Keratinocyte (primary cell): ENCODE results near the gene CFAP20DC. TPM values are rescaled to one million over a fixed set of nuclear protein-coding genes. Genes with fewer than 3 reads are reported as not detected.

Experiments used
- DNase-seq: peaks from one replicate; pipeline ENCODE4 v3.0.0-alpha.2; 2011; ENCODE audit warnings: low read depth, missing footprints, low spot score
- FAIRE-seq: peaks from 2 replicates; lab custom pipeline; 2011; peaks lifted over from hg19 to GRCh38; lab: Jason Lieb, UNC
- H2AFZ ChIP-seq: 2 replicates; pipeline ENCODE4 v1.6.0; 2012; ENCODE audit warnings: low read length, control low read depth, inconsistent platforms; ENCODE audit not compliant: control insufficient read depth
- H3K27ac ChIP-seq: 2 replicates; pipeline ENCODE4 v1.5.1; 2011; ENCODE audit warnings: low read length; ENCODE audit not compliant: control insufficient read depth, insufficient read depth
- H3K27me3 ChIP-seq: 3 replicates; pipeline ENCODE4 v1.6.0; 2011; ENCODE audit warnings: low read length; ENCODE audit not compliant: control insufficient read depth, insufficient read depth; ENCODE audit errors: extremely low read depth
- H3K36me3 ChIP-seq, 2 experiments: 2 replicates in 1 of 2; 3 replicates in 1 of 2; pipeline ENCODE4 v1.5.1; 2011; ENCODE audit warnings: low read length in 2 of 2, mild to moderate bottlenecking in 1 of 2; ENCODE audit not compliant: control insufficient read depth in 2 of 2, insufficient read depth in 2 of 2; ENCODE audit errors: extremely low read depth in 1 of 2
- H3K4me1 ChIP-seq: 3 replicates; pipeline ENCODE4 v1.5.1; 2011; ENCODE audit warnings: low read length; ENCODE audit not compliant: control insufficient read depth, insufficient read depth; ENCODE audit errors: extremely low read depth
- H3K4me2 ChIP-seq: 3 replicates; pipeline ENCODE4 v1.6.0; 2011; ENCODE audit warnings: low read depth, low read length; ENCODE audit not compliant: control insufficient read depth, insufficient read depth; ENCODE audit errors: extremely low read depth
- H3K4me3 ChIP-seq, 3 experiments: fragments of 200-600 bp in 1 of 3; sonication (generic) in 1 of 3; 2 replicates in 2 of 3; 3 replicates in 1 of 3; pipeline ENCODE4 v1.5.1; 2011 to 2016; ENCODE audit warnings: low read length in 3 of 3, mild to moderate bottlenecking in 3 of 3, control low read depth in 2 of 3, inconsistent platforms in 1 of 3, low read depth in 1 of 3, mixed read lengths in 1 of 3, mixed run types in 1 of 3, moderate library complexity in 1 of 3; ENCODE audit not compliant: control insufficient read depth in 2 of 3, insufficient read depth in 2 of 3; ENCODE audit errors: extremely low read depth in 1 of 3
- H3K79me2 ChIP-seq: 2 replicates; pipeline ENCODE4 v1.6.0; 2012; ENCODE audit warnings: low read length; ENCODE audit not compliant: control insufficient read depth, insufficient read depth
- H3K9ac ChIP-seq: 3 replicates; pipeline ENCODE4 v1.6.0; 2011; ENCODE audit warnings: low read length; ENCODE audit not compliant: control insufficient read depth, insufficient read depth; ENCODE audit errors: extremely low read depth
- H3K9me1 ChIP-seq: 3 replicates; pipeline ENCODE4 v1.6.0; 2011; ENCODE audit warnings: low read length; ENCODE audit not compliant: control insufficient read depth, insufficient read depth; ENCODE audit errors: extremely low read depth
- H3K9me3 ChIP-seq: 2 replicates; pipeline ENCODE4 v1.5.1; 2012; ENCODE audit warnings: low read depth, low read length; ENCODE audit not compliant: control insufficient read depth
- H4K20me1 ChIP-seq: 3 replicates; pipeline ENCODE4 v1.6.0; 2011; ENCODE audit warnings: low read length; ENCODE audit not compliant: control insufficient read depth, insufficient read depth; ENCODE audit errors: extremely low read depth
- EZH2 ChIP-seq: IDR thresholded peaks from one replicate; pipeline ENCODE4 v1.6.1; 2012; ENCODE audit warnings: inconsistent platforms, mild to moderate bottlenecking, low read length, moderate library complexity
- dilution Hi-C: fragments of 300-500 bp; cut with MboI; formaldehyde crosslinking; loops from one replicate; pipeline ENCODE4 v1.7.0; 2020; ENCODE audit warnings: low sequenced_read_pairs; ENCODE audit not compliant: extremely low pct_ligation_motif_present
- polyA plus RNA-seq, 5 experiments: library from polyadenylated mRNA; depleted of rRNA in 3 of 5; stranded (reverse) in 3 of 5; stranded (forward) in 1 of 5; unstranded in 1 of 5; fragments of >200 nt; gene quantifications; 1 replicate in 1 of 5; 2 replicates in 3 of 5; 3 replicates in 1 of 5; pipeline versions ENCODE4 v1.2.1 to v1.2.3, GENCODE V29; 2011 to 2012; ENCODE audit warnings: missing spikeins in 2 of 5, low read depth in 1 of 5, low replicate concordance in 1 of 5
- TF ChIP-seq, protein P1 (sequence below), 3 experiments: IDR thresholded peaks in 1 of 3; conservative IDR thresholded peaks in 1 of 3; optimal IDR thresholded peaks in 1 of 3; 2 replicates in 2 of 3; 3 replicates in 1 of 3; pipeline versions ENCODE3 to v1.5.1; 2011; ENCODE audit warnings: low read length in 3 of 3, mild to moderate bottlenecking in 3 of 3, moderate library complexity in 2 of 3, control low read depth in 1 of 3, inconsistent platforms in 1 of 3; ENCODE audit not compliant: insufficient read depth in 2 of 3; ENCODE audit errors: extremely low read depth in 1 of 3

Gene CFAP20DC
- polyA plus RNA-seq, 1 donor (not counting 4 experiments of a cell fraction or from before 2014, with no cell fraction given) = 6.3 TPM

DNA sequence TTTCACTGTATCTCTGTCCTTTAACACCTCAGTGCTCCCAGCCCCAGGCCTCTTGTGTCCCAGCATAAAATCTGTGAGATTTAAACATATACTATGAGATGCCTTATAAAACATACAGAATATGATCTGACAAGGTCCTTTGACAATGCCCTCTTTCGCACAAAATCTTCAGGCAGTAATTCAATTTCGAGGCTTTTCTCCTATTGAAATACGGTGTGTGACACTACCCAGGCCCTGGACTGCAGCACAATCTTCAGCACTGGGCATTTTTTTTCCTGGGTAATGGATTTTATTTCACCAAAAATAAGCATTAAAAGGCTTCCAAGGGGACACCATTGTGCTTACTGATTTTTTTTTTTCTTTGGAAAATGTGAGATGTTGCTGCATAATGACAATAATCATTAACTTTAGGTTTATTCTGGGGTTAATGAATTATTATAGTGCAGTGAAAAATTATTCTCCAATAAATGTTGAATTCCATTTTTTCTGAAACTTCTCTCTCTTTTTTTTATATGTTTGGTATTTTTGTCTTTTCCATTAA is 342.4 kb downstream of the CFAP20DC start:
- Histone ChIP-seq H3K9me1 (no peaks in the 10 kb centered on the region), H2AFZ (no peak overlapping the region), H3K4me2 (no peak overlapping the region), H3K36me3 (no peaks in the 10 kb centered on the region), H3K79me2 (no peaks in the 10 kb centered on the region), H3K9me3 (no peaks in the 10 kb centered on the region), H4K20me1 (no peaks in the 10 kb centered on the region), H3K9ac (no peak overlapping the region), H3K4me1 (no peaks in the 10 kb centered on the region), H3K4me3 (no peak overlapping the region), H3K27ac (no peak overlapping the region), H3K27me3 (no peaks in the 10 kb centered on the region)
- TF ChIP-seq, protein P1, sequence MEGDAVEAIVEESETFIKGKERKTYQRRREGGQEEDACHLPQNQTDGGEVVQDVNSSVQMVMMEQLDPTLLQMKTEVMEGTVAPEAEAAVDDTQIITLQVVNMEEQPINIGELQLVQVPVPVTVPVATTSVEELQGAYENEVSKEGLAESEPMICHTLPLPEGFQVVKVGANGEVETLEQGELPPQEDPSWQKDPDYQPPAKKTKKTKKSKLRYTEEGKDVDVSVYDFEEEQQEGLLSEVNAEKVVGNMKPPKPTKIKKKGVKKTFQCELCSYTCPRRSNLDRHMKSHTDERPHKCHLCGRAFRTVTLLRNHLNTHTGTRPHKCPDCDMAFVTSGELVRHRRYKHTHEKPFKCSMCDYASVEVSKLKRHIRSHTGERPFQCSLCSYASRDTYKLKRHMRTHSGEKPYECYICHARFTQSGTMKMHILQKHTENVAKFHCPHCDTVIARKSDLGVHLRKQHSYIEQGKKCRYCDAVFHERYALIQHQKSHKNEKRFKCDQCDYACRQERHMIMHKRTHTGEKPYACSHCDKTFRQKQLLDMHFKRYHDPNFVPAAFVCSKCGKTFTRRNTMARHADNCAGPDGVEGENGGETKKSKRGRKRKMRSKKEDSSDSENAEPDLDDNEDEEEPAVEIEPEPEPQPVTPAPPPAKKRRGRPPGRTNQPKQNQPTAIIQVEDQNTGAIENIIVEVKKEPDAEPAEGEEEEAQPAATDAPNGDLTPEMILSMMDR (optimal IDR thresholded peaks at IDR 0.05 in 1 of 3, IDR thresholded peaks at IDR 0.05 in 1 of 3, conservative IDR thresholded peaks at IDR 0.05 in 1 of 3; ENCODE audit: extremely low read depth in 1 of 3, insufficient read depth in 2 of 3, low read length in 3 of 3) = no peak
- no peak for TF ChIP-seq EZH2
- DNase-seq = no peak
- dilution Hi-C loops = no loop called here
- no peak for FAIRE-seq

DNA sequence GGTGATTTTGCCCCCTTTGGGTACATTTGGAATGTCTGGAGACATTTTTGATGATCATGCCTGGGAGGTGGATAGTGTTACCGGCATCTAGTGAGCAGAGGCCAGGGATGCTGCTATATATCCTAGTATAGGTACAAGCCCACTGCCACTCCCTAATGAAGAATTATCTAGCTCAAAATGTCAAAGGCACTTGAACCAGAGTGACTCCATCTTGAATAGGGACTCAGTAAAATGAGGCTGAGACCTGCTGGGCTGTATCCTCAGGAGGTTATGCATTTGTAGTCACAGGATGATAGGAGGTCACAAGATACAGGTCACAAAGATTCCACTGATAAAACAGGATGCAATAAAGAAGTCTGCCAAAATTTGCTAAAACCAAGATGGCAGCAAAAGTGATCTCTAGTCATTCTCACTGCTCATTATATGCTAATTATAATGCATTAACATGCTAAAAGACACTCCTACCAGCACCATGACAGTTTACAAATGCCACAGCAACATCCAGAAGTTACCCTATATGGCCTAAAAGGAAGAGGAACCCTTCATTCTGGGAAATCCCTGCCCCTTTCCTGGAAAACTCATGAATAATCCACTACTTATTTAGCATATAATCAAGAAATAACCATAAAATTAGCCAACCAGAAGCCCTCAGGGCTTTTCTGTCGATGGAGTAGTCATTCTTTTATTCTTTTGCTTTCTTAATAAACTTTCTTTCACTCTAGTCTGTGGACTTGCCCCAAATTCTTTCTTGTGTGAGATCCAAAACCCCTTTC is 343.2 kb downstream of the CFAP20DC start:
- Histone ChIP-seq H3K4me2 (no peak overlapping the region), H3K9me3 (no peaks in the 10 kb centered on the region), H3K4me1 (no peaks in the 10 kb centered on the region), H3K4me3 (no peak overlapping the region), H3K79me2 (no peaks in the 10 kb centered on the region), H3K9ac (no peak overlapping the region), H3K36me3 (no peaks in the 10 kb centered on the region), H3K27me3 (no peaks in the 10 kb centered on the region), H3K9me1 (no peaks in the 10 kb centered on the region), H2AFZ (no peak overlapping the region), H3K27ac (no peak overlapping the region), H4K20me1 (no peaks in the 10 kb centered on the region)
- DNase-seq (no peak), FAIRE-seq (no peak)
- TF ChIP-seq, protein P1 (optimal IDR thresholded peaks at IDR 0.05 in 1 of 3, IDR thresholded peaks at IDR 0.05 in 1 of 3, conservative IDR thresholded peaks at IDR 0.05 in 1 of 3; ENCODE audit: extremely low read depth in 1 of 3, insufficient read depth in 2 of 3, low read length in 3 of 3) = no peak
- no peak for TF ChIP-seq EZH2
- dilution Hi-C loops = no loop called here
